HCT116 (cell line): ENCODE data around the gene RAPGEF2. TPM values are rescaled to one million over a fixed set of nuclear protein-coding genes. Genes with fewer than 3 reads are reported as not detected.

Source experiments
- ATAC-seq: fragments of 200-7000 bp; cut with Tn5 transposase; 2 replicates; pipeline ENCODE4 v1.9.1; 2020; ENCODE audit warnings: mild to moderate bottlenecking, moderate library complexity
- BruUV-seq: library from RNA; stranded (reverse); fragments of 400-500 nt; replicated peaks from 2 replicates; lab custom pipeline; 2021; lab: Mats Ljungman, UMichigan
- CTCF ChIA-PET: fragments of 300-600 bp; sonication (Branson Sonifier 250); formaldehyde crosslinking; loops from one replicate; lab custom pipeline; 2021; ENCODE audit warnings: antibody characterized with exemption; lab: Charles Lee
- POLR2A ChIA-PET: fragments of 300-600, 350-600 bp; sonication (Branson Sonifier 250); formaldehyde crosslinking; loops from one replicate; lab custom pipeline; 2021; ENCODE audit warnings: antibody characterized with exemption; lab: Charles Lee
- RAD21 ChIA-PET, 2 experiments: fragments of 300-600 bp; sonication (Branson Sonifier 250); formaldehyde crosslinking; loops; one replicate each; lab custom pipeline; 2023; ENCODE audit warnings: low total read pairs in 2 of 2; ENCODE audit not compliant: uncharacterized antibody in 2 of 2, unreplicated experiment in 2 of 2, low non-redundant PET in 1 of 2; lab: Charles Lee
- DNase-seq: peaks from one replicate; pipeline ENCODE4 v3.0.0-alpha.2; 2010; ENCODE audit warnings: low read depth, low spot score
- H2AFZ ChIP-seq: fragments of 200-600 bp; shearing (Covaris generic), sonication (generic); 2 replicates; pipeline ENCODE4 v1.6.1; 2017; ENCODE audit warnings: low read depth, mixed run types, mixed read lengths, antibody characterized with exemption, low read length; ENCODE audit not compliant: poor library complexity, severe bottlenecking
- H3K27ac ChIP-seq: 2 replicates; pipeline ENCODE4 v1.5.1; 2012; ENCODE audit warnings: low read depth, low read length
- H3K27me3 ChIP-seq: fragments of 200-600 bp; sonication (generic); 2 replicates; pipeline ENCODE4 v1.6.1; 2016; ENCODE audit warnings: mixed run types, low read length, mixed read lengths; ENCODE audit not compliant: insufficient read depth
- H3K36me3 ChIP-seq, 2 experiments: fragments of 200-500 bp in 1 of 2; fragments of 200-600 bp in 1 of 2; sonication (Bioruptor generic) in 1 of 2; sonication (generic) in 1 of 2; 2 replicates each; pipeline versions ENCODE4 v1.5.1 to v1.6.1; 2014 to 2016; ENCODE audit warnings: low read length in 2 of 2, inconsistent platforms in 1 of 2, mixed read lengths in 1 of 2, mixed run types in 1 of 2; ENCODE audit not compliant: insufficient read depth in 2 of 2, control insufficient read depth in 1 of 2
- H3K4me1 ChIP-seq, 2 experiments: fragments of 200-600 bp in 1 of 2; sonication (generic) in 1 of 2; 2 replicates each; pipeline versions ENCODE4 v1.5.1 to v1.6.1; 2012 to 2017; ENCODE audit warnings: low read length in 2 of 2, inconsistent platforms in 1 of 2, mild to moderate bottlenecking in 1 of 2, mixed read lengths in 1 of 2, mixed run types in 1 of 2, moderate library complexity in 1 of 2; ENCODE audit not compliant: insufficient read depth in 2 of 2, control insufficient read depth in 1 of 2
- H3K4me2 ChIP-seq: fragments of 200-600 bp; sonication (generic); 2 replicates; pipeline ENCODE4 v1.6.1; 2017; ENCODE audit warnings: mixed run types, low read length, mixed read lengths
- H3K4me3 ChIP-seq, 2 experiments: fragments of 200-600 bp in 1 of 2; sonication (generic) in 1 of 2; replicated peaks in 1 of 2; 2 replicates each; pipeline ENCODE4 v1.5.1; 2011 to 2016; ENCODE audit warnings: low read length in 2 of 2, control low read depth in 1 of 2, low read depth in 1 of 2, mild to moderate bottlenecking in 1 of 2, mixed read lengths in 1 of 2, mixed run types in 1 of 2
- H3K79me2 ChIP-seq: fragments of 200-600 bp; sonication (generic); 2 replicates; pipeline ENCODE4 v1.6.1; 2017; ENCODE audit warnings: mild to moderate bottlenecking, mixed run types, low read length, moderate library complexity, mixed read lengths; ENCODE audit not compliant: insufficient read depth
- H3K9ac ChIP-seq: fragments of 200-600 bp; sonication (generic); 2 replicates; pipeline ENCODE4 v1.6.1; 2016; ENCODE audit warnings: low read length, mixed read lengths
- H3K9me2 ChIP-seq: fragments of 200-600 bp; sonication (generic), shearing (Covaris generic); 2 replicates; pipeline ENCODE4 v1.6.1; 2017; ENCODE audit warnings: mixed run types, mild to moderate bottlenecking, moderate library complexity; ENCODE audit not compliant: insufficient read depth
- H3K9me3 ChIP-seq, 2 experiments: fragments of 200-500 bp in 1 of 2; fragments of 200-600 bp in 1 of 2; sonication (Bioruptor generic) in 1 of 2; sonication (generic) in 1 of 2; 2 replicates each; pipeline ENCODE4 v1.6.1; 2014 to 2017; ENCODE audit warnings: low read length in 2 of 2, mixed read lengths in 2 of 2, inconsistent platforms in 1 of 2, low read depth in 1 of 2, mild to moderate bottlenecking in 1 of 2, mixed run types in 1 of 2, moderate library complexity in 1 of 2; ENCODE audit not compliant: control insufficient read depth in 1 of 2, insufficient read depth in 1 of 2
- H4K20me1 ChIP-seq: fragments of 200-600 bp; sonication (generic), shearing (Covaris generic); 2 replicates; pipeline ENCODE4 v1.6.1; 2017; ENCODE audit warnings: mixed run types, mild to moderate bottlenecking, moderate library complexity; ENCODE audit not compliant: insufficient read depth
- POLR2AphosphoS5 ChIP-seq: IDR thresholded peaks from 2 replicates; pipeline ENCODE4 v1.6.1; 2011; ENCODE audit warnings: mild to moderate bottlenecking, low read depth, low read length, moderate library complexity
- SRF ChIP-seq: IDR thresholded peaks from 2 replicates; pipeline ENCODE4 v1.6.1; 2012; ENCODE audit warnings: low read depth
- YY1 ChIP-seq: IDR thresholded peaks from 2 replicates; pipeline ENCODE4 v1.6.1; 2011; ENCODE audit warnings: low read length, low read depth, moderate library complexity, mild to moderate bottlenecking; ENCODE audit not compliant: insufficient replicate concordance; ENCODE audit errors: extremely low read depth
- ZNF274 ChIP-seq: fragments of 200-500 bp; sonication (Bioruptor generic); IDR thresholded peaks from 2 replicates; pipeline ENCODE4 v1.6.1; 2014; ENCODE audit warnings: mild to moderate bottlenecking, low read depth, low read length, inconsistent platforms
- intact Hi-C: fragments of 100-400 bp; cut with micrococcal nuclease; formaldehyde crosslinking; loops from 2 replicates; pipeline ENCODE4 v1.10.0; 2022
- total RNA-seq: library from RNA; stranded (reverse); gene quantifications from one replicate; pipeline ENCODE4 v1.2.1, GENCODE V29; 2021; ENCODE audit not compliant: unreplicated experiment
- TF ChIP-seq, protein P1 (sequence below): IDR thresholded peaks from 2 replicates; pipeline ENCODE4 v1.6.1; 2011; ENCODE audit warnings: mild to moderate bottlenecking, low read length, moderate library complexity; ENCODE audit not compliant: insufficient replicate concordance; ENCODE audit errors: extremely low read depth

The RAPGEF2 gene
- total RNA-seq, 1 experiment from 2014 or later, result 21.2 TPM

- ChIA-PET RAD21 (no interaction called here), POLR2A (interaction anchor here (0.6 kb wide), 1 partner anchor 319 kb away, joined by 3 read pairs; no protein-coding TSS in a partner anchor), CTCF (interaction anchor here (1.4 kb wide), 1 partner anchor 321 kb away, joined by 6 read pairs; no protein-coding TSS in a partner anchor)
- TF ChIP-seq, protein P1, sequence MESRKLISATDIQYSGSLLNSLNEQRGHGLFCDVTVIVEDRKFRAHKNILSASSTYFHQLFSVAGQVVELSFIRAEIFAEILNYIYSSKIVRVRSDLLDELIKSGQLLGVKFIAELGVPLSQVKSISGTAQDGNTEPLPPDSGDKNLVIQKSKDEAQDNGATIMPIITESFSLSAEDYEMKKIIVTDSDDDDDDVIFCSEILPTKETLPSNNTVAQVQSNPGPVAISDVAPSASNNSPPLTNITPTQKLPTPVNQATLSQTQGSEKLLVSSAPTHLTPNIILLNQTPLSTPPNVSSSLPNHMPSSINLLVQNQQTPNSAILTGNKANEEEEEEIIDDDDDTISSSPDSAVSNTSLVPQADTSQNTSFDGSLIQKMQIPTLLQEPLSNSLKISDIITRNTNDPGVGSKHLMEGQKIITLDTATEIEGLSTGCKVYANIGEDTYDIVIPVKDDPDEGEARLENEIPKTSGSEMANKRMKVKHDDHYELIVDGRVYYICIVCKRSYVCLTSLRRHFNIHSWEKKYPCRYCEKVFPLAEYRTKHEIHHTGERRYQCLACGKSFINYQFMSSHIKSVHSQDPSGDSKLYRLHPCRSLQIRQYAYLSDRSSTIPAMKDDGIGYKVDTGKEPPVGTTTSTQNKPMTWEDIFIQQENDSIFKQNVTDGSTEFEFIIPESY, result no peak
- no peak for TF ChIP-seq ZNF274
- TF ChIP-seq POLR2AphosphoS5, result no peak
- no peak for TF ChIP-seq SRF
- TF ChIP-seq YY1, result no peak
- H3K27ac ChIP-seq, result no peak overlapping the region
- no TSS peak for BruUV-seq
- H3K4me1 ChIP-seq, result peaks cover 11 to 16% of the 10 kb centered on the region in 2 experiments; a peak in 3 of 4 replicates
- no peaks in the 10 kb centered on the region for H4K20me1 ChIP-seq
- ATAC-seq (no peak), DNase-seq (no peak)
- intact Hi-C loops, result loop anchor here (5.0 to 10.0 kb wide), 2 partner anchors 75 to 173 kb away; partner anchors contain the start of gene RAPGEF2
- no peaks in the 10 kb centered on the region for H3K9me2 ChIP-seq
- H3K9ac ChIP-seq, result no peak overlapping the region
- no peaks in the 10 kb centered on the region for H3K36me3 ChIP-seq
- no peaks in the 10 kb centered on the region for H3K9me3 ChIP-seq
- H2AFZ ChIP-seq, result no peak overlapping the region
- no peak overlapping the region for H3K4me3 ChIP-seq
- peaks cover 3% of the 10 kb centered on the region for H3K79me2 ChIP-seq
- H3K27me3 ChIP-seq, result no peaks in the 10 kb centered on the region
- no peak overlapping the region for H3K4me2 ChIP-seq
Observed at GRCh38 chr4:159177265-159178150, 74.6 kb downstream of the RAPGEF2 start.
